SIG-M5 treated with dmso at 0.1 percent for 504 hours (cell line): ENCODE results near the gene SPON1.
"Not testable (repeated sequence)": the region's sequence is repeated elsewhere in the genome, so short reads cannot be mapped to it uniquely, and the experiment has no call there.

ENCODE experiments used
- DNase-seq: peaks from one replicate; lab custom pipeline; 2025; ENCODE audit not compliant: unreplicated experiment; lab: John Stamatoyannopoulos, UW

The SPON1 gene

GRCh38 chr11:14029971-14030920 lies 67.7 kb downstream of the SPON1 start:
- DNase-seq, result no peak

GRCh38 chr11:14035526-14035925 lies 73.0 kb downstream of the SPON1 start:
- not testable (repeated sequence) for DNase-seq

GRCh38 chr11:14036469-14036868 lies 73.9 kb downstream of the SPON1 start:
- no peak for DNase-seq

- no peak for DNase-seq
These were observed 78.5 kb downstream of the SPON1 start for GRCh38 chr11:14041040-14041439.

GRCh38 chr11:14041565-14041964 lies 79.0 kb downstream of the SPON1 start:
- no peak for DNase-seq

- DNase-seq, result no peak
These were observed 80.4 kb downstream of the SPON1 start for GRCh38 chr11:14042686-14043465.

- no peak for DNase-seq
These were observed 82.4 kb downstream of the SPON1 start for GRCh38 chr11:14044916-14045315.

- DNase-seq, result no peak
These were observed 82.9 kb downstream of the SPON1 start for GRCh38 chr11:14045417-14045816.

- DNase-seq, result no peak
These were observed 89.7 kb downstream of the SPON1 start for GRCh38 chr11:14052198-14052597.

- no peak for DNase-seq
These were observed 91.9 kb downstream of the SPON1 start for GRCh38 chr11:14054116-14055107.

GRCh38 chr11:14055936-14056335 lies 93.4 kb downstream of the SPON1 start:
- DNase-seq, result no peak

- DNase-seq, result no peak
These were observed 95.5 kb downstream of the SPON1 start for GRCh38 chr11:14058061-14058460.

- no peak for DNase-seq
These were observed 97.0 kb downstream of the SPON1 start for GRCh38 chr11:14059491-14059890.

- DNase-seq, result no peak
These were observed 99.2 kb downstream of the SPON1 start for GRCh38 chr11:14061721-14062120.

GRCh38 chr11:14065141-14065540 lies 102.6 kb downstream of the SPON1 start:
- DNase-seq, result no peak

GRCh38 chr11:14065681-14066080 lies 103.2 kb downstream of the SPON1 start:
- DNase-seq, result no peak

- no peak for DNase-seq
These were observed 105.2 kb downstream of the SPON1 start for GRCh38 chr11:14067686-14068085.

- DNase-seq, result no peak
These were observed 108.4 kb downstream of the SPON1 start for GRCh38 chr11:14070896-14071295.

GRCh38 chr11:14073849-14074476 lies 111.4 kb downstream of the SPON1 start:
- DNase-seq, result no peak
